Keratinocyte (primary cell): ENCODE results near the gene PCDHGB5.
"Not testable (repeated sequence)": the region's sequence is repeated elsewhere in the genome, so short reads cannot be mapped to it uniquely, and the experiment has no call there.

Experiments
- EZH2 ChIP-seq: IDR thresholded peaks from one replicate; pipeline ENCODE4 v1.6.1; 2012; ENCODE audit warnings: inconsistent platforms, mild to moderate bottlenecking, low read length, moderate library complexity
- TF ChIP-seq, protein P1 (sequence below), 3 experiments: IDR thresholded peaks in 1 of 3; conservative IDR thresholded peaks in 1 of 3; optimal IDR thresholded peaks in 1 of 3; 2 replicates in 2 of 3; 3 replicates in 1 of 3; pipeline versions ENCODE3 to v1.5.1; 2011; ENCODE audit warnings: low read length in 3 of 3, mild to moderate bottlenecking in 3 of 3, moderate library complexity in 2 of 3, control low read depth in 1 of 3, inconsistent platforms in 1 of 3; ENCODE audit not compliant: insufficient read depth in 2 of 3; ENCODE audit errors: extremely low read depth in 1 of 3

DNA sequence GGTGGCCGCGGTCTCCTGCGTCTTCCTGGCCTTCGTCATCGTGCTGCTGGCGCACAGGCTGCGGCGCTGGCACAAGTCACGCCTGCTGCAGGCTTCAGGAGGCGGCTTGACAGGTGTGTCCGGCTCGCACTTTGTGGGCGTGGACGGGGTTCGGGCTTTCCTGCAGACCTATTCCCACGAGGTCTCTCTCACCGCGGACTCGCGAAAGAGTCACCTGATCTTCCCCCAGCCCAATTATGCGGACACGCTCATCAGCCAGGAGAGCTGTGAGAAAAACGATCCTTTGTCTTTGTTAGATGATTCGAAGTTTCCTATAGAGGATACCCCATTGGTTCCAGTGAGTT, 17.5 kb downstream of the PCDHGB5 start:
- TF ChIP-seq, protein P1, sequence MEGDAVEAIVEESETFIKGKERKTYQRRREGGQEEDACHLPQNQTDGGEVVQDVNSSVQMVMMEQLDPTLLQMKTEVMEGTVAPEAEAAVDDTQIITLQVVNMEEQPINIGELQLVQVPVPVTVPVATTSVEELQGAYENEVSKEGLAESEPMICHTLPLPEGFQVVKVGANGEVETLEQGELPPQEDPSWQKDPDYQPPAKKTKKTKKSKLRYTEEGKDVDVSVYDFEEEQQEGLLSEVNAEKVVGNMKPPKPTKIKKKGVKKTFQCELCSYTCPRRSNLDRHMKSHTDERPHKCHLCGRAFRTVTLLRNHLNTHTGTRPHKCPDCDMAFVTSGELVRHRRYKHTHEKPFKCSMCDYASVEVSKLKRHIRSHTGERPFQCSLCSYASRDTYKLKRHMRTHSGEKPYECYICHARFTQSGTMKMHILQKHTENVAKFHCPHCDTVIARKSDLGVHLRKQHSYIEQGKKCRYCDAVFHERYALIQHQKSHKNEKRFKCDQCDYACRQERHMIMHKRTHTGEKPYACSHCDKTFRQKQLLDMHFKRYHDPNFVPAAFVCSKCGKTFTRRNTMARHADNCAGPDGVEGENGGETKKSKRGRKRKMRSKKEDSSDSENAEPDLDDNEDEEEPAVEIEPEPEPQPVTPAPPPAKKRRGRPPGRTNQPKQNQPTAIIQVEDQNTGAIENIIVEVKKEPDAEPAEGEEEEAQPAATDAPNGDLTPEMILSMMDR (optimal IDR thresholded peaks at IDR 0.05 in 1 of 3, IDR thresholded peaks at IDR 0.05 in 1 of 3, conservative IDR thresholded peaks at IDR 0.05 in 1 of 3; ENCODE audit: extremely low read depth in 1 of 3, insufficient read depth in 2 of 3, low read length in 3 of 3) = not testable (repeated sequence)
- not testable (repeated sequence) for TF ChIP-seq EZH2
